Stimulated activated naive B cell treated with anti-CD40 and anti-IgM and Interleukin-4, amounts not matched to agents 10 μg/mL and 1 μg/mL and 100 μg/mL, for 72 hours (primary cell): ENCODE measurements around the gene CLTRN.

Experiments
- ATAC-seq, 2 donors: fragments of 150-1000 bp; cut with Tn5 transposase; replicated peaks; 2 replicates each; pipeline ENCODE4 v1.10.0; 2021; ENCODE audit warnings: moderate library complexity in 1 of 2
- DNase-seq: peaks from one replicate; pipeline ENCODE4 v3.0.0; 2021
- H3K27ac Mint-ChIP-seq: one replicate; pipeline ENCODE4 v1.8.0; 2022; ENCODE audit warnings: mild to moderate bottlenecking, mixed read lengths
- H3K27me3 Mint-ChIP-seq, 2 donors: one replicate each; pipeline ENCODE4 v1.8.0; 2022; ENCODE audit warnings: mixed read lengths in 2 of 2
- H3K36me3 Mint-ChIP-seq, 2 donors: one replicate each; pipeline ENCODE4 v1.8.0; 2022; ENCODE audit warnings: mixed read lengths in 2 of 2, mild to moderate bottlenecking in 1 of 2
- H3K4me1 Mint-ChIP-seq, 2 donors: one replicate each; pipeline ENCODE4 v1.8.0; 2022; ENCODE audit warnings: mixed read lengths in 2 of 2, mild to moderate bottlenecking in 1 of 2
- H3K4me3 Mint-ChIP-seq, 2 donors: one replicate each; pipeline ENCODE4 v1.8.0; 2022; ENCODE audit warnings: mild to moderate bottlenecking in 2 of 2, mixed read lengths in 2 of 2, moderate library complexity in 1 of 2
- H3K9me3 Mint-ChIP-seq, 2 donors: one replicate each; pipeline ENCODE4 v1.8.0; 2022; ENCODE audit warnings: mixed read lengths in 2 of 2, mild to moderate bottlenecking in 1 of 2

The CLTRN gene

GRCh38 chrX:15579778-15580747 lies 84.5 kb downstream of the CLTRN start:
- no peaks in the 10 kb centered on the region for H3K36me3 Mint-ChIP-seq
- no peak for ATAC-seq
- H3K27ac Mint-ChIP-seq, result no peak overlapping the region
- peaks cover 6 to 22% of the 10 kb centered on the region in 2 donors for H3K27me3 Mint-ChIP-seq
- H3K9me3 Mint-ChIP-seq, result no peaks in the 10 kb centered on the region
- DNase-seq, result no peak
- H3K4me1 Mint-ChIP-seq, result no peaks in the 10 kb centered on the region
- no peak overlapping the region for H3K4me3 Mint-ChIP-seq
